Stimulated activated naive CD4-positive, alpha-beta T cell (primary cell): Measurements from ENCODE around the gene RGS1.
A peak's percentile ranks its signal among the peaks of the same experiment; 100 is the strongest.

Source experiments
- DNase-seq, 6 experiments: peaks; one replicate each; lab custom pipeline; 2025; lab: John Stamatoyannopoulos, UW

RGS1 gene

GRCh38 chr1:192553741-192554140 lies 21.8 kb upstream of the RGS1 start:
- no peak for DNase-seq

GRCh38 chr1:192554904-192555303 lies 20.7 kb upstream of the RGS1 start:
- DNase-seq, result no peak

- no peak for DNase-seq
Measured at GRCh38 chr1:192555399-192555798, 20.2 kb upstream of the RGS1 start.

- DNase-seq, result no peak
Measured at GRCh38 chr1:192557841-192558595, 17.6 kb upstream of the RGS1 start.

- DNase-seq, result no peak
Measured at GRCh38 chr1:192559115-192560006, 16.2 kb upstream of the RGS1 start.

GRCh38 chr1:192561301-192561700 lies 14.3 kb upstream of the RGS1 start:
- DNase-seq, result no peak

GRCh38 chr1:192563129-192563528 lies 12.4 kb upstream of the RGS1 start:
- DNase-seq, result no peak

GRCh38 chr1:192564099-192564498 lies 11.5 kb upstream of the RGS1 start:
- DNase-seq, result no peak

- DNase-seq, result no peak
Measured at GRCh38 chr1:192565946-192566345, 9.6 kb upstream of the RGS1 start.

GRCh38 chr1:192566657-192567056 lies 8.9 kb upstream of the RGS1 start:
- no peak for DNase-seq

- no peak for DNase-seq
Measured at GRCh38 chr1:192568063-192568462, 7.5 kb upstream of the RGS1 start.

- DNase-seq, result peak in 2 of 6 experiments; percentile 8 to 24
Measured at GRCh38 chr1:192571668-192572067, 3.9 kb upstream of the RGS1 start.

- DNase-seq, result no peak
Measured at GRCh38 chr1:192573499-192573898, 2.1 kb upstream of the RGS1 start.

- DNase-seq, result no peak
Measured at GRCh38 chr1:192574073-192574472, 1.5 kb upstream of the RGS1 start.

- DNase-seq, result no peak
Measured at GRCh38 chr1:192576190-192577144, 894 bp downstream of the RGS1 start.

GRCh38 chr1:192577145-192578140 lies 1.9 kb downstream of the RGS1 start:
- no peak for DNase-seq

GRCh38 chr1:192578144-192578909 lies 2.8 kb downstream of the RGS1 start:
- DNase-seq, result no peak

- DNase-seq, result no peak
Measured at GRCh38 chr1:192579010-192579738, 3.6 kb downstream of the RGS1 start.

- DNase-seq, result peak in 2 of 6 experiments; percentile 23 to 33
Measured at GRCh38 chr1:192580351-192580962, 4.9 kb downstream of the RGS1 start.
